HepG2 (cell line): Measurements from ENCODE around the gene ACTN2. TPM values are rescaled to one million over a fixed set of nuclear protein-coding genes. Genes with fewer than 3 reads are reported as not detected.

Source experiments
- ATAC-seq: fragments of 200-7000 bp; cut with Tn5 transposase; 3 replicates; pipeline ENCODE4 v1.9.1; 2020; ENCODE audit warnings: mild to moderate bottlenecking, moderate library complexity
- BruUV-seq: library from RNA; stranded (reverse); fragments of 400-500 nt; replicated peaks from 2 replicates; lab custom pipeline; 2021; lab: Mats Ljungman, UMichigan
- CTCF ChIA-PET: fragments of 300-600 bp; formaldehyde crosslinking; extraction: SDS; loops from one replicate; lab custom pipeline; 2021; ENCODE audit warnings: low total read pairs, inconsistent platforms, low intra/inter-chr PET ratio; lab: Yijun Ruan, JAX
- POLR2A ChIA-PET: fragments of 350-600 bp; sonication (Branson Sonifier 250); formaldehyde crosslinking; loops from one replicate; lab custom pipeline; 2020; ENCODE audit warnings: antibody characterized with exemption, inconsistent platforms; lab: Yijun Ruan, JAX
- DNase-seq: peaks from one replicate; pipeline ENCODE4 v3.0.0-alpha.2; 2015; ENCODE audit warnings: low spot score
- FAIRE-seq: peaks from 3 replicates; lab custom pipeline; 2011; peaks lifted over from hg19 to GRCh38; lab: Jason Lieb, UNC
- H2AFZ ChIP-seq: one replicate; pipeline ENCODE4 v1.6.1; 2011; ENCODE audit warnings: low read length, inconsistent platforms
- H3K27ac ChIP-seq: fragments of 300-600 bp; 3 replicates; pipeline ENCODE4 v1.8.0; 2011; ENCODE audit warnings: mixed run types, mild to moderate bottlenecking, mixed read lengths, low read length, inconsistent platforms; ENCODE audit not compliant: insufficient read depth; ENCODE audit errors: extremely low read length
- H3K27me3 ChIP-seq, 2 experiments: fragments of 200-600 bp in 1 of 2; 2 replicates in 1 of 2; 3 replicates in 1 of 2; pipeline versions ENCODE4 v1.6.0 to v1.8.0; 2011; ENCODE audit warnings: low read length in 2 of 2, mild to moderate bottlenecking in 2 of 2, moderate library complexity in 2 of 2, inconsistent platforms in 1 of 2; ENCODE audit not compliant: insufficient read depth in 2 of 2, control insufficient read depth in 1 of 2
- H3K36me3 ChIP-seq, 2 experiments: fragments of 200-600 bp in 1 of 2; replicated peaks in 1 of 2; 2 replicates in 1 of 2; 3 replicates in 1 of 2; pipeline versions ENCODE4 v1.5.1 to v1.8.0; 2011; ENCODE audit warnings: low read length in 2 of 2, inconsistent platforms in 1 of 2; ENCODE audit not compliant: insufficient read depth in 2 of 2, control insufficient read depth in 1 of 2
- H3K4me1 ChIP-seq: 2 replicates; pipeline ENCODE4 v1.5.1; 2012; ENCODE audit warnings: low read length, inconsistent platforms; ENCODE audit not compliant: insufficient read depth
- H3K4me2 ChIP-seq: 2 replicates; pipeline ENCODE4 v1.6.0; 2011; ENCODE audit warnings: low read depth, low read length, inconsistent platforms
- H3K4me3 ChIP-seq, 3 experiments: fragments of 200-600 bp in 1 of 3; sonication (generic), shearing (Covaris generic) in 1 of 3; replicated peaks in 1 of 3; 2 replicates each; pipeline ENCODE4 v1.5.1; 2011 to 2016; ENCODE audit warnings: low read length in 3 of 3, inconsistent platforms in 2 of 3, low read depth in 2 of 3, mild to moderate bottlenecking in 2 of 3, control low read depth in 1 of 3, mixed read lengths in 1 of 3; ENCODE audit not compliant: insufficient read depth in 1 of 3
- H3K79me2 ChIP-seq: one replicate; pipeline ENCODE4 v1.6.1; 2011; ENCODE audit warnings: low read length, inconsistent platforms; ENCODE audit not compliant: insufficient read depth
- H3K9ac ChIP-seq: 2 replicates; pipeline ENCODE4 v1.6.0; 2011; ENCODE audit warnings: mild to moderate bottlenecking, low read depth, low read length, inconsistent platforms; ENCODE audit not compliant: insufficient read depth
- H3K9me3 ChIP-seq: 2 replicates; pipeline ENCODE4 v1.5.1; 2012; ENCODE audit warnings: mild to moderate bottlenecking, low read length
- H4K20me1 ChIP-seq: 2 replicates; pipeline ENCODE4 v1.6.0; 2011; ENCODE audit warnings: inconsistent platforms, mild to moderate bottlenecking, low read length, moderate library complexity; ENCODE audit not compliant: insufficient read depth
- CTCF ChIP-seq: sonication (generic); formaldehyde crosslinking; IDR thresholded peaks from 2 replicates; pipeline ENCODE4 v1.5.0; 2020; ENCODE audit warnings: mild to moderate bottlenecking, missing genetic modification reagents, moderate library complexity
- ELF3 ChIP-seq: IDR thresholded peaks from 2 replicates; pipeline ENCODE4 v1.6.1; 2016; ENCODE audit warnings: missing genetic modification reagents, missing compliant biosample characterization
- NFYC ChIP-seq: IDR thresholded peaks from 2 replicates; pipeline ENCODE4 v1.6.1; 2016; ENCODE audit warnings: missing genetic modification reagents, missing compliant biosample characterization
- PBX2 ChIP-seq: IDR thresholded peaks from 2 replicates; pipeline ENCODE4 v1.6.1; 2016; ENCODE audit warnings: control low read depth
- RXRB ChIP-seq: IDR thresholded peaks from 2 replicates; pipeline ENCODE4 v1.6.1; 2016; ENCODE audit warnings: borderline replicate concordance, missing genetic modification reagents, missing compliant biosample characterization
- SOX6 ChIP-seq, 2 experiments: fragments of 450-650 bp in 1 of 2; sonication (generic) in 1 of 2; formaldehyde crosslinking in 1 of 2; IDR thresholded peaks; 2 replicates each; pipeline versions ENCODE4 v1.4.0 to v1.6.1; 2017 to 2020; ENCODE audit warnings: antibody characterized with exemption in 1 of 2, mild to moderate bottlenecking in 1 of 2, missing genetic modification reagents in 1 of 2
- THYN1 ChIP-seq: sonication (generic); formaldehyde crosslinking; IDR thresholded peaks from 2 replicates; pipeline ENCODE4 v1.8.1; 2023; ENCODE audit warnings: low read depth, mild to moderate bottlenecking, moderate library complexity, missing genetic modification reagents, borderline replicate concordance
- ZHX2 ChIP-seq, 2 experiments: sonication (generic) in 1 of 2; formaldehyde crosslinking in 1 of 2; IDR thresholded peaks; 2 replicates each; pipeline versions ENCODE4 v1.6.1 to v1.9.0; 2014 to 2022; ENCODE audit warnings: antibody characterized with exemption in 1 of 2, borderline replicate concordance in 1 of 2, inconsistent platforms in 1 of 2, low read depth in 1 of 2, missing genetic modification reagents in 1 of 2
- ZNF160 ChIP-seq: sonication (generic); formaldehyde crosslinking; IDR thresholded peaks from 2 replicates; pipeline ENCODE4 v1.8.0; 2022; ENCODE audit warnings: mild to moderate bottlenecking, inconsistent platforms, missing genetic modification reagents
- ZNF33A ChIP-seq: sonication (generic); formaldehyde crosslinking; IDR thresholded peaks from 2 replicates; pipeline ENCODE4 v1.5.1; 2020; ENCODE audit warnings: missing genetic modification reagents, mild to moderate bottlenecking, moderate library complexity, borderline replicate concordance
- ZNF569 ChIP-seq: sonication (generic); formaldehyde crosslinking; IDR thresholded peaks from 2 replicates; pipeline ENCODE4 v1.5.0; 2020; ENCODE audit warnings: mild to moderate bottlenecking, missing genetic modification reagents, moderate library complexity, borderline replicate concordance
- ZNF800 ChIP-seq: sonication (generic); formaldehyde crosslinking; IDR thresholded peaks from 2 replicates; pipeline ENCODE4 v1.4.0; 2020; ENCODE audit warnings: missing genetic modification reagents
- WGBS: methylation state at CpG from one replicate; pipeline ENCODE4 v1.1.6; 2017; ENCODE audit warnings: low lambda C conversion rate; 5-methylcytosine and 5-hydroxymethylcytosine counted together
- in situ Hi-C: cut with HindIII; loops from 2 replicates; pipeline ENCODE4 v1.10.0; 2017; ENCODE audit warnings: low pct_unique_long_range_greater_than_20kb; ENCODE audit not compliant: extremely low pct_ligation_motif_present
- intact Hi-C: fragments of 100-400 bp; cut with micrococcal nuclease; formaldehyde crosslinking; loops from one replicate; pipeline ENCODE4 v1.10.0; 2022; ENCODE audit not compliant: unreplicated experiment
- polyA plus RNA-seq, 8 experiments: library from polyadenylated mRNA; depleted of rRNA in 3 of 8; stranded (reverse) in 7 of 8; unstranded in 1 of 8; fragments of >200 nt; fragmentation: Illumina TruSeq in 4 of 8; extraction: Trizol in 4 of 8; gene quantifications; 2 replicates each; pipeline versions ENCODE4 v1.2.1 to v1.2.3, GENCODE V29; 2011 to 2016; ENCODE audit warnings: low read depth in 4 of 8, missing spikeins in 1 of 8, mixed read lengths in 1 of 8; ENCODE audit not compliant: insufficient read depth in 1 of 8
- total RNA-seq, 5 experiments: library from RNA; depleted of rRNA; stranded (reverse); fragments of >200 nt; fragmentation: Illumina TruSeq; extraction: Trizol; gene quantifications; 2 replicates each; pipeline ENCODE4 v1.2.3, GENCODE V29; 2016; ENCODE audit warnings: low read depth in 1 of 5

ACTN2 gene
- total and polyA plus RNA-seq, 2 of the 13 experiments (the other 11 are each of a cell fraction or from before 2014, with no cell fraction given), result 0.04 to 0.13 TPM

GRCh38 chr1:236768601-236769000 is 82.3 kb downstream of the ACTN2 start (continued):
- TF ChIP-seq ZNF800 (CRISPR knock-in tag) (no peak), ELF3 (no peak), SOX6 (IDR thresholded peaks at IDR 0.05) (no peak), SOX6 (CRISPR knock-in tag; IDR thresholded peaks at IDR 0.05) (no peak), ZNF160 (CRISPR knock-in tag) (no peak), ZNF569 (CRISPR knock-in tag) (no peak), NFYC (no peak)
- TF ChIP-seq, all 625 proteins: peak for 0

GRCh38 chr1:236773919-236774318 is 87.6 kb downstream of the ACTN2 start:
- ChIA-PET CTCF (no interaction called here), POLR2A (no interaction called here)
- in situ Hi-C loops, result loop anchor here (25.0 kb wide), 1 partner anchor 363 kb away; no protein-coding TSS in a partner anchor
- no TSS peak for BruUV-seq
- no peak overlapping the region for H3K4me2 ChIP-seq
- WGBS, result 66% methylated on average over 3 of the region's 3 CpGs
- no peaks in the 10 kb centered on the region for H3K4me1 ChIP-seq
- DNase-seq (no peak), FAIRE-seq (no peak), ATAC-seq (no peak)
- intact Hi-C loops, result no loop called here
- no peaks in the 10 kb centered on the region for H4K20me1 ChIP-seq
- H3K9me3 ChIP-seq, result no peaks in the 10 kb centered on the region
- TF ChIP-seq PBX2 (CRISPR knock-in tag), result no peak
- no peak for TF ChIP-seq CTCF (CRISPR knock-in tag)
- TF ChIP-seq RXRB (CRISPR knock-in tag), result no peak
- no peak for TF ChIP-seq ZHX2 (IDR thresholded peaks at IDR 0.05; ENCODE audit: low read depth)
- TF ChIP-seq ZHX2 (CRISPR knock-in tag; IDR thresholded peaks at IDR 0.05; ENCODE audit: borderline replicate concordance), result no peak
- no peak for TF ChIP-seq ZNF33A (CRISPR knock-in tag)
- TF ChIP-seq THYN1 (CRISPR knock-in tag), result no peak
- no peak overlapping the region for H2AFZ ChIP-seq
- H3K4me3 ChIP-seq, result no peak overlapping the region
- no peaks in the 10 kb centered on the region for H3K36me3 ChIP-seq
- peaks cover 0 to 14% of the 10 kb centered on the region in 2 experiments; a peak in 3 of 5 replicates for H3K27me3 ChIP-seq
- H3K27ac ChIP-seq, result no peak overlapping the region
- H3K79me2 ChIP-seq, result no peaks in the 10 kb centered on the region
- no peak overlapping the region for H3K9ac ChIP-seq
